NOMO-1 treated with DMSO at 0.1 percent for 48 hours (cell line): ENCODE measurements around the gene FLAD1.

ENCODE experiments used
- DNase-seq: peaks from one replicate; lab custom pipeline; 2025; ENCODE audit not compliant: unreplicated experiment; lab: John Stamatoyannopoulos, UW

The FLAD1 gene

DNA sequence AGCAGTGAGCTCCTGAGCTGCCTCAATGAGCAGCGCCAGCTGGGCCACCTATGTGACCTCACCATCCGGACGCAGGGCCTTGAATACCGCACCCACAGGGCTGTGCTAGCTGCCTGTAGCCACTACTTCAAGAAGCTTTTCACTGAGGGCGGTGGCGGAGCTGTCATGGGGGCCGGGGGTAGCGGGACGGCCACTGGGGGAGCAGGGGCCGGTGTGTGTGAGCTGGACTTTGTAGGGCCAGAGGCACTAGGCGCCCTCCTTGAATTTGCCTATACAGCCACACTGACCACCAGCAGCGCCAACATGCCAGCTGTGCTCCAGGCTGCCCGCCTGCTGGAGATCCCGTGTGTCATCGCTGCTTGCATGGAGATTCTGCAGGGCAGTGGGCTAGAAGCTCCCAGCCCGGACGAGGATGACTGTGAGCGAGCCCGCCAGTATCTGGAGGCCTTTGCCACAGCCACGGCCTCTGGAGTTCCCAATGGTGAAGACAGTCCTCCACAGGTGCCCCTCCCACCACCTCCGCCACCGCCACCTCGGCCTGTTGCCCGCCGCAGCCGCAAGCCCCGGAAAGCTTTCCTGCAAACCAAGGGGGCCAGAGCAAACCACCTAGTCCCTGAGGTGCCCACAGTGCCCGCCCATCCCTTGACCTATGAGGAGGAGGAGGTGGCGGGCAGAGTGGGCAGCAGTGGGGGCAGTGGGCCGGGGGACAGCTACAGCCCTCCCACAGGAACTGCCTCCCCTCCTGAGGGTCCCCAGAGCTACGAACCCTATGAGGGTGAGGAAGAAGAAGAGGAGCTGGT, 31.8 kb downstream of the FLAD1 start:
- no peak for DNase-seq

DNA sequence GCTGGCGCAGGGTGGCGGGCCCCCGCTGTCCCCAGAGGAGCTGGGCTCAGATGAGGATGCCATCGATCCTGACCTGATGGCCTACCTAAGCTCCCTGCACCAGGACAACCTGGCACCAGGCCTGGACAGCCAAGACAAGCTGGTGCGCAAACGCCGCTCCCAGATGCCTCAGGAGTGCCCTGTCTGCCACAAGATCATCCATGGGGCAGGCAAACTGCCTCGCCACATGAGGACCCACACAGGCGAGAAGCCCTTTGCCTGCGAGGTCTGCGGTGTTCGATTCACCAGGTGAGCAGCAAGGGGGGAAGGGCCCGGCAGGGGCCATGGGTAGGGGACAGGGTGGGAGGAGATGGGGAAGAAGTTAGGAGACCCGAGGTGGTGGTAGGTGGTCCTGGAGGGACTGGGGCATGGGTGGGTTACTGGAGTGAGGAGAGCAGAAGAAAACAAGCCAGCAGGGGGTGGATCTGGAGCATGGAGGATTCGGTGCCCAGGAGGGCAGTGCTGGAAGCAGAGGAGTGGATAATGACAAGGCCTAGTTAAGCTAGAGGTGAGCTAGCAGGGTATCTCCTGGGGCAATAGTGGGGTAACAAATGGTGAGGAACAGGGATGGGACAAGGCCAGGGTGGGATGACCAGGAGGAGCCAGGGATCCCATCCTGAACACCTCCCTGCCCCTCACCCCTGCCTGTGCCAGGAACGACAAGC, 32.5 kb downstream of the FLAD1 start:
- no peak for DNase-seq

DNA sequence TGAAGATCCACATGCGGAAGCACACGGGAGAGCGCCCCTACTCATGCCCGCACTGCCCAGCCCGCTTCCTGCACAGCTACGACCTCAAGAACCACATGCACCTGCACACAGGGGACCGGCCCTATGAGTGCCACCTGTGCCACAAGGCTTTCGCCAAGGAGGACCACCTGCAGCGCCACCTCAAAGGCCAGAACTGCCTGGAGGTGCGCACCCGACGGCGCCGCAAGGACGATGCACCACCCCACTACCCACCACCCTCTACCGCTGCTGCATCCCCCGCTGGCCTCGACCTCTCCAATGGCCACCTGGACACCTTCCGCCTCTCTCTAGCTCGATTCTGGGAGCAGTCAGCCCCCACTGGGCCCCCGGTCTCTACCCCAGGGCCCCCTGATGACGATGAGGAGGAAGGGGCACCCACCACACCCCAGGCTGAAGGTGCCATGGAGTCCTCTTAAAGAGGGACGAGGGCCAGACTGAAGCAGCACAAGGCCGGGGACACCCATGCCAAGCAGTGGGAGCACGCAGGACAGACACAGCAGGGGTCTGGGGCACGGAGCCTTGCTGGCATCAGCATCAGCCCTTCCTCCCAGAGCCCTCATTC, 33.2 kb downstream of the FLAD1 start:
- no peak for DNase-seq

DNA sequence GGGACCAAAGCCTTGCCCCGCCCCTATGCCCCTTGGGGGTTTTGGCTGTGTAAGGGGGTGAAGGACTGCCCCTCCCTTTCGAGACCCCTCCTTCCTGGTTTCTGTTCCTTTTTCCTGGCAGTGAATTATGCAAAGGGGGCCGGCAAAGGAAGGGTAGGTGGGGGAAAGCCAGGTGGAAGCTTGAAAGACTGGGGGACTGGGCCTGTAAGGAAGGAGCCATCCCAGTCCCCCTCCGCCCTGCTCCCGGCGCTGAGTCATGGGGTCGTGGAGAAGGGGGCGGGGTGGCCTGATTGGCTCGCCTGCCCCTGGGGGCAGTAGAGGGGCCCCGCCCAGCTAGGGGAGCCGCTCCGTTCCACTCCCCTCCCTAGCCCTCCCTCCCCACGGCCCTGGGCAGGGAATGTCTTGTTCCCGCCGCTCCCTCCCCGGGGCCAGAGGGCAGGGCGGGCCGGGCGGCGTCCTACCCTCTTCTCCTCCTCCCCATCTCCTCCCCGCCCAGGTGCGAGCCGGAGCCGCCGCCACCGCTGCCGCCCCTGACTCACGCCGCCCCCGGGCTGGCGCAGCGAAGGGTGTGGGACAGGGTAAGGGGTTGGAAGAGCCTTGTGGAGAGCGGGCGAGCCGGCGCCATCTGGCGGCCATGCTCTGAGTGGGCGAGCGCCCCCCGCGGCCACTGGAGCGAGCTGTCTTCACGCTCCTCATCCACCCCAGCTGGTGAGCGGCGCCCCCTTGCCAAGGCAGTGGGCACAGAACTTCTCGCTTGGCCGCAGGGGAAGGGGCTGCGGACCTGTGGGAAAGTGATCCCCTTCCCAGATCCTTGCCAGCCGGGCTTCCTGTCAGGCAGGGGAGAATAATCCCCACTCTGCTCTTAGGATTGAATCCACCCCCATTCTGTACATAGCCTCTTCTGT, 34.1 kb downstream of the FLAD1 start:
- DNase-seq = peak; percentile 84

DNA sequence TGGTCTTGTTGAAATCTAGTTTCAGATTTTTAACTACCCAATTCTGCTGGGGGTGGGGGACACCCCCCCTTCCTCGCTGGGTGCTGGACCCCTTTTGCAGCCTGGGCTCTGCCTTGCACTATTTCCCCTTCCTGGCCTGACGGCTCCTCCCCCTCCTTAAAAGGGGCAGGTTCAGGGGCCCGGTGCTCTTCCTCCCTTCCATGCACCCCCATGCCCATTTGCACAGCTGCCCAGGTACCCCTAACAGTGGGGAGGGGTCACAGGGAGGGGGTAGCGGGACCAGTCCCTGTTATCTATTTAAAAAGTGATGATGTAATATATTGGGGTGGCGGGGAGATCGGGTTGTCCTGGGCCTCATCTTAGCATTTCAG, 34.8 kb downstream of the FLAD1 start:
- DNase-seq = no peak

DNA sequence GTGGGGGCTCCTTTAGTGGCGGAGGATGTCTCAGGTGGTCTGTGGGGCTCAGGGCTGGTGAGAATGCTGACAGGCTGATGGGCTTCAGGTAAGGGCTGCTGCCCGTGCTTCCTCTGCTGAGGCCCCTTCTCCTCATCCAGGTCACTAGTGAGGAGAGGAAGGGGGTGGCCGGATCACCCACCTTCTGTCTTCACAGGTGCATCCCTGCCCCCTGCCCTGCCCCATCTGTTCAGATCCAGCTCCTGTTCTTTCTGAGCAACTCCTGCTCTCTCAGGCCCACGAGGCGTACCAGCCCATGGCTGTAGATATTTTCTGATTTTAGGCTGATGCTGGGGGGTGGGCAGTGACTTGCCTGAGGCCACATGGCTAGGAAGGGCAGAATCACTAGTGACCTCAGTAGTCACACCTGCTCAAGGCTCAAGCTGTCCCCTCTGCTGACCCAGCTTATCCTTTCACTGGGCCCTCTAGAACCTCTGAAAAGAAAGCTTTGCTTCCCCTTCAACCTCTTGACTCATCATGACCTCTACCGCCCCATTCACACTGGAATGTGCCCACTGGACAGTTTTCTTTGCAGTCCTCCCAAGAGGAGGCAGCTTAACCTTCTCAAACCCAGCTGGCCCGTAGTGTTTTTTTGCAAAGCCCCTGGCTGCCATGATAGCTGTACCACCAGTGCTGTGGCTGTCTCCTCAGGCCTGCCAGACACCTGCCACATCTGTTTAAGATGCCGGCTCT, 35.6 kb downstream of the FLAD1 start:
- DNase-seq = no peak

DNA sequence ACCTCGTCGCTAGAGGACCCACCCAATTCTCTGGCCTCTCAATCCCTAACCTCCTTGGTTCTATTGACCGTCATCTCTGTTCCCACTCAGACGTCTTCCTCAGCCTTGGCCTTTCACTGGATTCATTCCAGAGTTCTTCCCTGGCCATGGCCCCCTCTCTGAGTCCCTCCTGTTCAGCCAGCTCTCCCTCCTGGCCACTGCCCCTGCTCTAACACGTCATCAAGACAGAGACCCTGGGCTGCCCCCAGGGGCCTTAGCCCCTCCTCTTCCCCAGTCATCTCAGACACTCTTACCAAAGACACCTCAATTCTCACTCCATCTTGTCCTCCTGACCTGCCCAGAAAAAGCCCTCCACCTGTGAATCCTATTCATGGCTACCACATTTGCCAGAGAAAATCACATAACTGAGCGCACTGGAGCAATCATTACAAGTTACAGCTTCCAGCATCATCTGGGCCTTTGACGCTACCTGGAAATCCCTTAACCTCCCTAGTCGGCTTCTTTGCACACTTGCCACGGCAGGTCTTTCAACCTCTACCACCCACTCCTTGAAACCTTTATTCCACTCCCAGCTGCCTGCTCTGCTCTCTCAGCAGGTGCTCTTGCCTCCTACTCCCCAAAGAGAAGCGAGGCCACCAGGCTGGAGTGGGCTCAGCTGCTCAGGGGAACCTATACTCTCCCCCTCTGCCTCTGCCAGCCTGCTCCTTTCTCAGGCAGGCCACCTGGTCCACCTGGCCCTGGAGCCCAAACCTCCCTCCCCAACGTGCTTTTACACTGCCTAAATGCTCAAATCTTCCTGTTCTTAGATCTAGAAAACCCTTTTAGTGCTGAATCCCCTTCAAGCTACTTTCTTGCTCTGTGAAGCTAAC, 36.5 kb downstream of the FLAD1 start:
- no peak for DNase-seq

DNA sequence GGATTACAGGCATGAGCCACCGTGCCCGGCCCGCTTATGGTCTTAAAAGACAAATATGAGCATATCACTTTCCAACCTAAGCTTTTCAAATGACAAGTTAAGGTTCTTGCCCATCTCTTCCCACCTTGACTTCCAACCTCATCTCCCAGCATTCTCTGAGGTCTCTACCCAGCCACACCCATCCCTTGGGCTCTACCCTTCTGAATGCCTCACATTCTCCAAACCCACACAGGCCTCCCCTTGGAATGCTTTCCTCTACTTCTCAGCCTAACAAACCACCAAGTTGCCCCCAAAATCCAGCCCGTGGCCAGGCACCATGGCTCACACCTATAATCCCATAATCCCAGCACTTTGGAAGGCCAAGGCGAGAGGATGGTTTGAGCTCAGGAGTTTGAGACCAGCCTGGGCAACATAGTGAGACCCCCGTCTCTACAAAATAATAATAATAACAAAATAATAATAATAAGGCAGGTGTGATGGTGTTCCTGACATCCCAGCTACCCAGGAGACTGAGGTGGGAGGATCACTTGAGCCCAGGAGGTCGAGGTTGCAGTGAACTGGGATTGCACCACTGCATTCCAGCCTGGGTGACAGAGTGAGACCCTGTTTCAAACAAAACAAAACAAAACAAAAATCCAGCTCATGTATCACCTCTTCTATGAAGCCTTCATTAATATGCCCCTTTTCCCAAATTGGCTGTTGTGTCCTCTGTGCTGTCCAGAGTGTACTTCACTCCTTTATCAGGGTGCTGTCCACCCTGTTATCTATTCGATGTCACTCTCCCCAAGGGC, 39.2 kb downstream of the FLAD1 start:
- DNase-seq = no peak

DNA sequence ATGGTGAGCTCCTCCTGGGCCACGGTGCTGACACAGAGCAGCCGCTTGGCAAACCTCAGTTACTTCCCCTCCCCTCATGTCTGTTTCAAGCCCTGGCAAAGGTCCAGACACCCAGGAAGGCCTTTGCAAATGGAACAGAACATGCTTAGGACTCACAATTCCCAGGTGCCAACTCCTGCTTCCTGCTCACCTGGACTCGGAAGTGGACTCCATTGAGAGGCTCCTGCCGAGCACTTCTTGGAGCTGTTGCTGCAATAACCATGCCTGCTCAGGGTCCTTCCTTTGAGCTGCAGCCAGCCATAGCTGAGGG, 39.7 kb downstream of the FLAD1 start:
- DNase-seq = no peak

DNA sequence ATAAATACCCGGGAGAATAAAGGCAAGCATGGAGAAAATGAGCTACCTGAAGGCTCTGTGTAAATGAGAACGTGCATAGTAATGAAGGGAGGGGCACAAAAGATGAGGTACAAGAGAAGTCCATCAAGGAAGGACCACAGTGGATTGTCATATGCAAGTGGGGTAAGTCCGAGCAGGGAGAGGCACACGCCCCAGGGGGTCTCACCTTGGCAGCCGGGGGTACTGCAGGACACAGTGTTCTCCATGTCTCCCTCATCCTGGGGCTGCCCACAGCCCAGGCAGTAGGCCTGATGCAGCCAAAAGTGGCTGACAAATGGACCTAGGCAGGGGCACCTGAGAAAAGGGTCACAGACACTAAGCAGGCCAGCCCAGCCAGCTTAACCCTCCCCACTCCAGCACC, 40.5 kb downstream of the FLAD1 start:
- DNase-seq = no peak

DNA sequence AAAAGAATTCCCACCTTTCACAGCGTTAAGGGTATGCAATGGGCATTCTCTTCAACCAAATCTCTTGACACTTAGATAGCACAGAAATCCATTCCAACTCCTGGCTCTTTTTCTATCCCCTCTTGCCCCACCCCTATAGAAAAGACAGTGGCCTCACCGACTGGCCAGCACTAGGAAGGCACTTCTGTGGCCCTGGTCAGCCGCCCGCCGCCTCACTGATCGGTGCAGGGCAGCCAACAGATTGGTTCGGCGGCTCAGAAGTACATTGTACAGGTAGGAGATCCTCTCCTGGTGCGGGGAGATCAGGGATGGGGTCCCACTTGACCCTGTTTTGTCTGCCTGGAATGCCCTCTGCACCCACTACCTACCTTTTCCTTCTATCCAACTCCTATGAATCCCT, 41.2 kb downstream of the FLAD1 start:
- DNase-seq = no peak

DNA sequence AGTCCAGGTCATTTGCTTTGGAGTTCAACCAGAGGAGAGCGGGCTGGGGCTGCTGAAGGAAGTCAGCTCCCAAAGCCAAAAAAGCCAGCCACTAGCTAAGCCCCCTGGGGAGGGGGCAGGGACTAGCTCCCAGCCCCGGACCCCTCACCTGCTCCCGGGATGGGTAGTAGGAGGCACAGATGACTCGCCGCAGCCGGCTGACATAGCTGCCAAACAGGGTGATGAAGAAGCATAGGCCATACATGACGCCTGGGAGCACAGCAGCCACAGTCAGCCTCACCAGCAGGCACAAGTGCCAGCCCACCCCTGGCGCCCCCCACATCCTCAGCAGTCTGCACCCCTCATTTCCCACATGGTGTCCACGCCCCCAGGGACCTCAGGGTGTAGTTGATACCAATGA, 43.0 kb downstream of the FLAD1 start:
- no peak for DNase-seq

DNA sequence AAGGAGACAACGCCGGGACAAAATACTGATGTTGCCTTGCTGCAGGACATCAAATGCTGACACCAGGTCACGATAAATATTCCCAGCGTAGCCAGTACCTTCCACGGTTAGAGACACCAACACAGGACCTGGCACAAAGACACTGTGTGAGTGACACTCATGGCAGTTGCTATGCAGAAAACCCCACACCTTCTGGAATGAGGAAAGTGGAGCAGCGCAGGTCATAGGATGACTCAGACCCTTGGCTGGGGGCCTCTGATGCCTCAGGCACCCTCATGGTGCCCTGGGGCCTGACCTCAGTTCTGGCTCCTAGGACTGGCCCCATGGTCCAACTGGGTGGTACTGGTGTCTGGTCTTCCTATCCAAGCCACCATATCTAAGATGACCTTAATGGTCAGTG, 43.4 kb downstream of the FLAD1 start:
- DNase-seq = no peak

DNA sequence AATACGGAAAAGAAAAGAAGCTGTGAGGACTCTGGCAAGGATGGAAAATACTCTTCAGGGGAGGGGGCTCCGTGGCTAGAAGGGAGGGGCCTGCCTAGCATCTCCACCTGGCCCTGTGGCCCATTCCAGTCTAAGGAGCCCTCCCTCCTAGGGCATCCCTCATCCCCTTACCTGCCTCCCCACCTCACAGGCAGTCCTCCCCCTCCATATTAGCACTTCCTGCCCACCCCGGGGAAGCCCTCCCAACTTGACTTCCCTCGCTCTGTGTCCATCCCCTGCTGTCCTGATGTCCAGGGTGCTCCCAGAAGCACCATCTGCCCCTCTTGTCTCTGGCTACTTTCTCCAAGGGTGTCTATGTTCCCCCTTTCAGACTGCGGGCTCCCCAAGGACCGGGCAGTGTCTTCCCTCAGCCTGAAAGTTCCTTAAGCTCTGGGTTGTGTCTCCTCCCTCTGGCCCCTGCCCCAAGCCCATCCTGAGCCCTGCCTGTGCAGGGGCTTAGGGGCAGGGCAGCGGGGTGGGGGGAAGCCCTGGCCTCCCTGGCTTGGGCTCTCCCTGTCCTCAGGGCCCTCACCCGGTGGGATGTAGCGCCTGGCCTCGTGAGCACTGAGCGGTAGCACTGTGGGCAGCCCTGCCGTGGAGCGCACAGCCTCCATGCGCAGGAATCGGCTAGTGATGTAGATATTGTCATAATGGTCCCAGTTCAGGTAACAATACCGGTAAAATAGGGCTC, 46.5 kb downstream of the FLAD1 start:
- DNase-seq = no peak

DNA sequence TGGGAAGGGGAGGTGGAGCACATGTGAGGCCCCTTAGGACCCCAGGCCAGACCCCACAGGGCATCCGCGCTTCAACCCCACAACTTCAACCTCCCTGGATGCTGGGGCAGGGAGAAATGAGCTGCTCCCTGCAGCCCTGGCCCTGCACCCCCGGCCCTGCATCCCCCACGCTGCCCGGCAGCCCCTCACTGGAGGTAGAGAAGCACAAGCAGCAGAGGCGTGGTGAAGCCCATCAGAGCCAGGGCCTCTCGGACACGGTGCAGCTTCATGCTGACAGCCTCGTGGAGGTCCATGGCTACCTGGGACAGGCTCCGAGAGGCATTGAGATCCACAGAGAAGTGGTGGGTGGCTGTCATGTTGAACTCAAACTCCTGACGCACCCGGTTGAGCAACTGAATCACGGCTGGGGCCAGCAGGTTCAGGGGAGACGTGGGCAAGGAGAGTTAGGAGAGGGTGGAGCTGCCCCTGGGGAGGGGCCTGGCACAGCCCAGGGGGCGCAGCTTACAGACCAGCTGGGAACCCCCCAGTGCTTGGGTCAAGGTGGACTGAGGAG, 47.2 kb downstream of the FLAD1 start:
- no peak for DNase-seq

DNA sequence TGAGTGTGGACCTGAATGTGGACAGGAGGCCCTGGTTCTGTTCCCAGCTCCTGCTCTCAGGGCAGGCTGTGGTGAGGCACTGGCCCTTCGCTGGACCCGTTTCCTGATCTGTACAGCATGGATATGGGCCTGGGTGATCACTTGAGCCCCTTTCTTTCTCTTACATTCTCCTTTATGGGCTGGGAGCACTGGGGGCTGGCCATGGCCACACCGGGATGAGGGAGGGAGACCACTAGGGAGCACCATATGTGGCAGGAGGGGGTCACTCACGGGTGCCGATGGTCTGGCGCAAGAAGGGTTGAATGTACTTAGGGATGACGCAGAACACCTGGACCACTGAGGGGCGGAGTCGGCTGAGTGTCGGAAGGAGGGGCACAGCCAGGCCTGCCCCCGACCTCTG, 47.8 kb downstream of the FLAD1 start:
- no peak for DNase-seq

DNA sequence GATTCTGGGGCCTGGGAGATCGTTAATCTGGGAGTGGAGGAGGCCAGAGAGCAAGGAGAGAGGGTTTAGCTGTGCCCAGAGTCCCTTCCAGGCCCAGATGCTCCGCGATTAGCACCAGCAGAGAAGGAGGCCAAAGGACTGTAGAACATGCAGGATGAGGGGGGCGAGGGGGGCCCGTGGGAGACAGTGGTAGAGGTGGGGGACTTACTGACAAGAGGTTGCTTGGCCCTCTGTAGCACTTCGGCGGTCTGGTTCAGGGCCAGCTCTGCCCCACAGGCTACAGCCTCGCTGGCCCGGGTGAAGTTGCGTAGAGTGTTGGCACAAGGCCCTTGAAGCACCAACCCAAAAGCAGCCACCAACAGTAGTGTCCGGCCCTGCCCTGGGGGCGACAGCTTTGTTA, 49.7 kb downstream of the FLAD1 start:
- no peak for DNase-seq

DNA sequence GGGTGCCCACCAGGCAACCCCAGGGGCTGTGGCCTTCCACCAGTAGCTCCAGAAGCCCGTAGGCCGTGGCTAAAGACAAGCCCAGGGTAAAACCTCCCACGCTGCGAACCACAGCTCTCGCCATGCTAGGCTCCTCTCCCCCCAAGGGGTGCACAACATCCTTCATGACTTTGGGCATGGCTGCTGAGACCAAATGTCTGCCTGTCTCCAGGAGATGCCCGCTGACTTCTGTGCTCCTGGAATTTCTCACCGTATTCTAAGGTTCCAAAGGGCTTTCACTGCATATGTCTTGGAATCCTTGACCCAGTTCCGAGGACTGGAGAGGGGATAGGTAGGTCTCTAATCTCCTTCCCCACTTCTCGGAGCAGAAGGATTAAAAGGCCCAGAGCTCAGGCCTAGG, 50.4 kb downstream of the FLAD1 start, which contains the start of the genes DCST1 and DCST2:
Gene DCST1, plus strand, starts transcription at position 301 of the 400 bp plus-strand sequence. CDS start 213 bp downstream, outside the sequence.
Gene DCST2, minus strand, starts transcription at position 258 of the 400 bp plus-strand sequence. Its CDS starts 80 bp downstream, at position 178.
- no peak for DNase-seq
